ENCODE measurements around the gene TPMT. TPM values are rescaled to one million over a fixed set of nuclear protein-coding genes. Genes with fewer than 3 reads are reported as not detected.

Gene TPMT
- total RNA-seq, 1 experiment from 2014 or later = 19.8 TPM

- Histone ChIP-seq H3F3A (ENCODE audit: low read length, unreplicated experiment) (no peaks in the 10 kb centered on the region), H2AFZ (ENCODE audit: low read length) (no peak overlapping the region), H4K20me1 (ENCODE audit: low read length) (no peaks in the 10 kb centered on the region), H3K36me3 (ENCODE audit: low read depth, low read length) (no peaks in the 10 kb centered on the region), H3K9me3 (ENCODE audit: low read length) (no peaks in the 10 kb centered on the region), H3K4me2 (ENCODE audit: low read length) (peak overlapping the region; percentile 13; the same call in 1 of the 2 replicates), H3K27me3 (ENCODE audit: low read length) (no peaks in the 10 kb centered on the region), H3K4me3 (ENCODE audit: low read length) (no peak overlapping the region), H3K9ac (ENCODE audit: low read length) (no peak overlapping the region), H3K27ac (ENCODE audit: low read length) (no peak overlapping the region), H3K4me1 (ENCODE audit: insufficient read depth, low read length) (peaks cover 10% of the 10 kb centered on the region), H3K9me2 (replicated peaks; ENCODE audit: low read length) (no peaks in the 10 kb centered on the region), H3K79me2 (ENCODE audit: low read length) (no peaks in the 10 kb centered on the region)
- DNase-seq (no peak), ATAC-seq (no peak)
- POLR2A ChIA-PET (ENCODE audit: unreplicated experiment) = no interaction called here
- intact Hi-C loops (cut with micrococcal nuclease) = no loop called here
- BruUV-seq (replicated peaks) = no TSS peak
- TF ChIP-seq EZH2 (IDR thresholded peaks at IDR 0.05; ENCODE audit: low read length, unreplicated experiment) = no peak
- TF ChIP-seq EZH2phosphoT487 (IDR thresholded peaks at IDR 0.05; ENCODE audit: borderline replicate concordance, low read length) = no peak
- no peak for TF ChIP-seq CTCF (conservative IDR thresholded peaks at IDR 0.05; ENCODE audit: low read depth, low read length)
- CTCF ChIA-PET = no interaction called here
These were observed 30.7 kb upstream of the TPMT start for GRCh38 chr6:18185624-18186023.

GRCh38 chr6:18183766-18184165, 28.9 kb upstream of the TPMT start:
- Histone ChIP-seq H3K36me3 (ENCODE audit: low read depth, low read length) (no peaks in the 10 kb centered on the region), H3K9me2 (replicated peaks; ENCODE audit: low read length) (no peaks in the 10 kb centered on the region), H3K4me3 (ENCODE audit: low read length) (no peak overlapping the region), H3K79me2 (ENCODE audit: low read length) (no peaks in the 10 kb centered on the region), H4K20me1 (ENCODE audit: low read length) (no peaks in the 10 kb centered on the region), H3K9me3 (ENCODE audit: low read length) (no peaks in the 10 kb centered on the region), H3K9ac (ENCODE audit: low read length) (no peak overlapping the region), H2AFZ (ENCODE audit: low read length) (no peak overlapping the region), H3F3A (ENCODE audit: low read length, unreplicated experiment) (no peaks in the 10 kb centered on the region), H3K4me2 (ENCODE audit: low read length) (no peak overlapping the region), H3K4me1 (ENCODE audit: insufficient read depth, low read length) (peaks cover 10% of the 10 kb centered on the region), H3K27ac (ENCODE audit: low read length) (no peak overlapping the region), H3K27me3 (ENCODE audit: low read length) (no peaks in the 10 kb centered on the region)
- intact Hi-C loops (cut with micrococcal nuclease) = no loop called here
- no peak for TF ChIP-seq EZH2phosphoT487 (IDR thresholded peaks at IDR 0.05; ENCODE audit: borderline replicate concordance, low read length)
- no peak for TF ChIP-seq CTCF (conservative IDR thresholded peaks at IDR 0.05; ENCODE audit: low read depth, low read length)
- no peak for TF ChIP-seq EZH2 (IDR thresholded peaks at IDR 0.05; ENCODE audit: low read length, unreplicated experiment)
- ATAC-seq (no peak), DNase-seq (no peak)
- CTCF ChIA-PET = interaction anchor here (0.6 kb wide), 1 partner anchor 11 kb away, joined by 3 read pairs; no protein-coding TSS in a partner anchor
- POLR2A ChIA-PET (ENCODE audit: unreplicated experiment) = no interaction called here
- no TSS peak for BruUV-seq (replicated peaks)

GRCh38 chr6:18182568-18182967, 27.7 kb upstream of the TPMT start:
- H3K9ac ChIP-seq (ENCODE audit: low read length) = no peak overlapping the region
- intact Hi-C loops (cut with micrococcal nuclease) = no loop called here
- ATAC-seq (no peak), DNase-seq (no peak)
- H4K20me1 ChIP-seq (ENCODE audit: low read length) = no peaks in the 10 kb centered on the region
- no peaks in the 10 kb centered on the region for H3F3A ChIP-seq (ENCODE audit: low read length, unreplicated experiment)
- no peaks in the 10 kb centered on the region for H3K9me3 ChIP-seq (ENCODE audit: low read length)
- H3K4me2 ChIP-seq (ENCODE audit: low read length) = no peak overlapping the region
- H2AFZ ChIP-seq (ENCODE audit: low read length) = no peak overlapping the region
- TF ChIP-seq EZH2phosphoT487 (IDR thresholded peaks at IDR 0.05; ENCODE audit: borderline replicate concordance, low read length) = no peak
- no peak for TF ChIP-seq EZH2 (IDR thresholded peaks at IDR 0.05; ENCODE audit: low read length, unreplicated experiment)
- no peak for TF ChIP-seq CTCF (conservative IDR thresholded peaks at IDR 0.05; ENCODE audit: low read depth, low read length)
- H3K4me1 ChIP-seq (ENCODE audit: insufficient read depth, low read length) = peaks cover 10% of the 10 kb centered on the region
- CTCF ChIA-PET = no interaction called here
- no peaks in the 10 kb centered on the region for H3K79me2 ChIP-seq (ENCODE audit: low read length)
- H3K27ac ChIP-seq (ENCODE audit: low read length) = no peak overlapping the region
- no TSS peak for BruUV-seq (replicated peaks)
- no peaks in the 10 kb centered on the region for H3K36me3 ChIP-seq (ENCODE audit: low read depth, low read length)
- H3K27me3 ChIP-seq (ENCODE audit: low read length) = no peaks in the 10 kb centered on the region
- no peaks in the 10 kb centered on the region for H3K9me2 ChIP-seq (replicated peaks; ENCODE audit: low read length)
- POLR2A ChIA-PET (ENCODE audit: unreplicated experiment) = no interaction called here
- H3K4me3 ChIP-seq (ENCODE audit: low read length) = no peak overlapping the region

Measured in PC-3 (cell line).